ENCODE data around the gene BTBD9. TPM values are rescaled to one million over a fixed set of nuclear protein-coding genes. Genes with fewer than 3 reads are reported as not detected.

Gene BTBD9
- total and polyA plus RNA-seq, 9 of the 15 experiments (the other 6 are each of a cell fraction or from before 2014, with no cell fraction given) = 0.08 to 1.6 (median 0.58) TPM

DNA sequence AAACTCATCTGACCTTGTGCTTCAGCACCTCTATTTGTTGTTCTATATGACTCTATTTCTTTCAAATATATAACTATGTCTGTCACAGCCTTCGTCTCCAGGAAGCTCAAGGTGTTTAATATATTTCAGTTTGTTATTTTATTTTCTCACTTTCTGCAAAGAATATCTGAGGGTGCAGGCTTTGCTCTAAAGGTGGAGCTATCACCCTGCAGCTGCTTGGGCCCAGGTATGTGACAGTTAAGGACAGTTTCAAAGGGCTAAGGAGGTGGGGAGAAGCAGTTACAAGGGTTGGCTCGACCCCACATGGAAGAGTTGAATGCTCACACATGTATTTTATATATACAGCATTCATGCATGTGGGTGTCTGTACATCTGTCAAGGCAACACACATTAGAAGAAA, 405.6 kb downstream of the BTBD9 start:
- no peak overlapping the region for H3K4me3 ChIP-seq
- TF ChIP-seq L3MBTL2 (IDR thresholded peaks at IDR 0.05) (no peak), ZNF717 (CRISPR knock-in tag; IDR thresholded peaks at IDR 0.05) (no peak)

DNA sequence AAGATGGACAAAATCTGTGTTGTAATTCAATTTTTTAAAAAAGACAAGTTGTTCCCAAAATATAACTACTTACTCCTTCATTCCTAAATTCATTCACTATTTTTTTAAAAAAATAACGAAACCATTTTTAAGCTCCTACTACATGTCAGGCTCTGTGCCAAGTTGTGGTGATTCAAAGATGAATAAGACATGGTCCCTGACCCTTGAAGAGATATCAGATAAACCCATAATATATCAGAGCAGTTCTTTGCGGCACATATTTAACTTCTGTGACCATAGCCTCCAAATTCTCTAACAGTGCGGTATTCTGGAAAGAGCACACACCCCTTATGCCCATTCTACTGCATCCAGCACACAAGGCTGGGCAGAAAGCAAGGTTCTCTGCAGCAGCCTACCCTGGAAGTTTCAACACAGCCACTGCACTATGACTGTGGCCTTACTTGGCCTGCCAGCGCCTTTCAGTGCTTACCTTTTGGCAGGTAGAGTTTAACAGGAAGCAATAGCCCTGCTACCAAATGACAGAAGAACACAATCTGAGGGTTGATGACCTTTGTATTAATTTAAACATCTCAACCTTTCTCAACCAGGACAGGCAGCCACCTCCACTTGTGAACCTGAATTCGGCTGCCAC, 406.5 kb downstream of the BTBD9 start:
- intact Hi-C loops (cut with micrococcal nuclease) (no loop called here), in situ Hi-C loops (cut with MboI) (no loop called here)
- 0% methylated on average over 5 of the region's 5 CpGs for WGBS (ENCODE audit: insufficient coverage, low coverage, missing lambda C conversion rate)
- Histone ChIP-seq H4K20me1 (replicated peaks; ENCODE audit: control insufficient read depth, insufficient read depth, low read length) (peaks cover 6% of the 10 kb centered on the region; the same call in 1 of the 2 replicates), H3K9me1 (ENCODE audit: control insufficient read depth, insufficient read depth, low read length) (no peaks in the 10 kb centered on the region), H3K79me2 (ENCODE audit: control insufficient read depth, insufficient read depth, low read length) (no peaks in the 10 kb centered on the region), H3K36me3 (ENCODE audit: control insufficient read depth, insufficient read depth, low read length) (no peaks in the 10 kb centered on the region), H3K27me3 (ENCODE audit: control insufficient read depth in 2 of 2, insufficient read depth in 2 of 2, low read length in 2 of 2) (no peaks in the 10 kb centered on the region), H3K9me3 (replicated peaks; ENCODE audit: control insufficient read depth, insufficient read depth, low read depth, low read length) (no peaks in the 10 kb centered on the region), H3K9ac (ENCODE audit: insufficient read depth in 1 of 2, low read depth in 2 of 2, low read length in 2 of 2) (no peak overlapping the region), H2AFZ (ENCODE audit: low read depth, low read length) (no peak overlapping the region), H3K4me2 (ENCODE audit: insufficient read depth, low read length) (no peak overlapping the region), H3K4me3 (no peak overlapping the region), H3K4me1 (replicated peaks in 1 of 2; ENCODE audit: control insufficient read depth in 2 of 2, insufficient read depth in 2 of 2, low read length in 2 of 2) (no peaks in the 10 kb centered on the region), H3K27ac (ENCODE audit: extremely low read depth, low read depth, low read length) (no peak overlapping the region)
- DNase-seq (ENCODE audit: extremely low read depth in 1 of 4, low spot score in 3 of 4) (no peak), FAIRE-seq (no peak), ATAC-seq (no peak)
- ChIA-PET POLR2A (no interaction called here), CTCF (ENCODE audit: low intra/inter-chr PET ratio) (interaction anchor here (1.1 kb wide), 1 partner anchor 260 kb away, joined by 3 read pairs; no protein-coding TSS in a partner anchor)
- no TSS peak for BruUV-seq (replicated peaks)
- TF ChIP-seq, protein P1, sequence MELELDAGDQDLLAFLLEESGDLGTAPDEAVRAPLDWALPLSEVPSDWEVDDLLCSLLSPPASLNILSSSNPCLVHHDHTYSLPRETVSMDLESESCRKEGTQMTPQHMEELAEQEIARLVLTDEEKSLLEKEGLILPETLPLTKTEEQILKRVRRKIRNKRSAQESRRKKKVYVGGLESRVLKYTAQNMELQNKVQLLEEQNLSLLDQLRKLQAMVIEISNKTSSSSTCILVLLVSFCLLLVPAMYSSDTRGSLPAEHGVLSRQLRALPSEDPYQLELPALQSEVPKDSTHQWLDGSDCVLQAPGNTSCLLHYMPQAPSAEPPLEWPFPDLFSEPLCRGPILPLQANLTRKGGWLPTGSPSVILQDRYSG (tag; conservative IDR thresholded peaks at IDR 0.05; ENCODE audit: low read depth) = no peak
- TF ChIP-seq ILF3 (IDR thresholded peaks at IDR 0.05; ENCODE audit: borderline replicate concordance) (no peak), ZNF644 (tag; IDR thresholded peaks at IDR 0.05; ENCODE audit: low read depth) (no peak), TFAM (CRISPR knock-in tag; conservative IDR thresholded peaks at IDR 0.05) (no peak), PHB (CRISPR knock-in tag; IDR thresholded peaks at IDR 0.05) (no peak), NFIC (IDR thresholded peaks at IDR 0.05) (no peak), FOXA3 (CRISPR knock-in tag; conservative IDR thresholded peaks at IDR 0.05 in 1 of 2, IDR thresholded peaks at IDR 0.05 in 1 of 2) (no peak), ETS2 (tag; IDR thresholded peaks at IDR 0.05; ENCODE audit: borderline replicate concordance, poor library complexity, severe bottlenecking) (no peak), POLR2AphosphoS2 (IDR thresholded peaks at IDR 0.05; ENCODE audit: low read length) (no peak), TEAD4 (IDR thresholded peaks at IDR 0.05; ENCODE audit: low read length) (no peak), TEAD4 (CRISPR knock-in tag; IDR thresholded peaks at IDR 0.05; ENCODE audit: borderline replicate concordance) (no peak)
- TF ChIP-seq, protein P2, sequence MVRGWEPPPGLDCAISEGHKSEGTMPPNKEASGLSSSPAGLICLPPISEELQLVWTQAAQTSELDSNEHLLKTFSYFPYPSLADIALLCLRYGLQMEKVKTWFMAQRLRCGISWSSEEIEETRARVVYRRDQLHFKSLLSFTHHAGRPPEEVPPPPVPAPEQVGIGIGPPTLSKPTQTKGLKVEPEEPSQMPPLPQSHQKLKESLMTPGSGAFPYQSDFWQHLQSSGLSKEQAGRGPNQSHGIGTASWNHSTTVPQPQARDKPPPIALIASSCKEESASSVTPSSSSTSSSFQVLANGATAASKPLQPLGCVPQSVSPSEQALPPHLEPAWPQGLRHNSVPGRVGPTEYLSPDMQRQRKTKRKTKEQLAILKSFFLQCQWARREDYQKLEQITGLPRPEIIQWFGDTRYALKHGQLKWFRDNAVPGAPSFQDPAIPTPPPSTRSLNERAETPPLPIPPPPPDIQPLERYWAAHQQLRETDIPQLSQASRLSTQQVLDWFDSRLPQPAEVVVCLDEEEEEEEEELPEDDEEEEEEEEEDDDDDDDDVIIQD (CRISPR knock-in tag; IDR thresholded peaks at IDR 0.05) = no peak

More for the DNA sequence above, 405.6 kb downstream of the BTBD9 start:
- no peaks in the 10 kb centered on the region for H3K27me3 ChIP-seq (ENCODE audit: control insufficient read depth in 2 of 2, insufficient read depth in 2 of 2, low read length in 2 of 2)
- no peak overlapping the region for H3K27ac ChIP-seq (ENCODE audit: extremely low read depth, low read depth, low read length)
- no peak for FAIRE-seq
- no peak for ATAC-seq
- CTCF ChIA-PET (ENCODE audit: low intra/inter-chr PET ratio) = no interaction called here
- no peak for DNase-seq (ENCODE audit: extremely low read depth in 1 of 4, low spot score in 3 of 4)
- BruUV-seq (replicated peaks) = no TSS peak
- H2AFZ ChIP-seq (ENCODE audit: low read depth, low read length) = no peak overlapping the region
- POLR2A ChIA-PET = interaction anchor here (0.7 kb wide), 1 partner anchor 179 kb away, joined by 4 read pairs; no protein-coding TSS in a partner anchor
- H4K20me1 ChIP-seq (replicated peaks; ENCODE audit: control insufficient read depth, insufficient read depth, low read length) = peaks cover 6% of the 10 kb centered on the region; the same call in 1 of the 2 replicates
- in situ Hi-C loops (cut with MboI) (no loop called here), intact Hi-C loops (cut with micrococcal nuclease) (no loop called here)
- no peaks in the 10 kb centered on the region for H3K9me3 ChIP-seq (replicated peaks; ENCODE audit: control insufficient read depth, insufficient read depth, low read depth, low read length)
- no peaks in the 10 kb centered on the region for H3K9me1 ChIP-seq (ENCODE audit: control insufficient read depth, insufficient read depth, low read length)
- no peaks in the 10 kb centered on the region for H3K79me2 ChIP-seq (ENCODE audit: control insufficient read depth, insufficient read depth, low read length)
- no peak overlapping the region for H3K4me2 ChIP-seq (ENCODE audit: insufficient read depth, low read length)
- no peaks in the 10 kb centered on the region for H3K4me1 ChIP-seq (replicated peaks in 1 of 2; ENCODE audit: control insufficient read depth in 2 of 2, insufficient read depth in 2 of 2, low read length in 2 of 2)
- no peaks in the 10 kb centered on the region for H3K36me3 ChIP-seq (ENCODE audit: control insufficient read depth, insufficient read depth, low read length)
- WGBS (ENCODE audit: insufficient coverage, low coverage, missing lambda C conversion rate) = 0% methylated on average over 2 of the region's 2 CpGs
- H3K9ac ChIP-seq (ENCODE audit: insufficient read depth in 1 of 2, low read depth in 2 of 2, low read length in 2 of 2) = no peak overlapping the region
